Left renal pelvis (tissue), 4 donors: ENCODE measurements around the gene SHISA5. TPM values are rescaled to one million over a fixed set of nuclear protein-coding genes. Genes with fewer than 3 reads are reported as not detected.
"Not testable (repeated sequence)": the region's sequence is repeated elsewhere in the genome, so short reads cannot be mapped to it uniquely, and the experiment has no call there.

Experiments used
- DNase-seq, 4 donors: peaks; one replicate each; pipeline ENCODE4 v3.0.0-alpha.2; 2013; ENCODE audit warnings: low read depth in 4 of 4, low spot score in 3 of 4
- polyA plus RNA-seq, 4 donors: library from polyadenylated mRNA; unstranded; fragments of 120-200 nt; gene quantifications; one replicate each; pipeline ENCODE4 v1.2.1, GENCODE V29; 2013; ENCODE audit not compliant: insufficient read length in 4 of 4

SHISA5 gene
- polyA plus RNA-seq, 4 donors, result 106 to 114 (median 109) TPM

GRCh38 chr3:48521635-48522034 lies 17.7 kb upstream of the SHISA5 start:
- no peak for DNase-seq

GRCh38 chr3:48519277-48519643 lies 15.3 kb upstream of the SHISA5 start:
- no peak for DNase-seq

DNA sequence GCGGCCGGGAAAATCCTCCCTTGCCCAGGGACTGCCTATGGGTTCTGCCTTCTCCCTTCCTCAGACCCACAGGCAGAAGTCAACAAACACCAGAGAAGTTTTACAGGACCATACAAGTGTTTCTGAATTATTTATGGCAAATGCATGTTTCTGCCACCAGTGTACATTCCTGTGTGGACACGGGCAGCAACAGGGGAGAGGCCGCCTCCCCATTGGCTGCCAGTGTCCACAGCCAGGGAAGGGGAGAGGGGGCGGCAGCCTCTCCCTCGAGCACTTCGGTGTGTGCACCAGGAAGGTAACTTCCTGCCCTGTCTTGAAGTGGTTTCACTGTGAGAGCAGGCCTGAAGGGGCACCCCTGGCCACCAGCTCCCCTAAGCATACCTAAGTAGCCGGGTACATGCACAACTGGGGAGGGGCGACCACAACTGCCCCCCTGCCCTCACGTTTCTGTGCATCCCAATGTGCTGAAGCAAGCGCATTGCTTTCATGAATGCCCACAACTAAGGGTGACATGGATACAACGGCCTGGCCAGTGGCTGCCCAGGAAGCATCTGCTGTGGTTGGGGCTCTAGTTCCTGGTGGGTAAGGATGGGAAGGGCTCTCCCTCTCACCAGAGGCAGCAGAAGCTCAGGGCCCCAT lies 14.8 kb upstream of the SHISA5 start:
- no peak for DNase-seq

DNA sequence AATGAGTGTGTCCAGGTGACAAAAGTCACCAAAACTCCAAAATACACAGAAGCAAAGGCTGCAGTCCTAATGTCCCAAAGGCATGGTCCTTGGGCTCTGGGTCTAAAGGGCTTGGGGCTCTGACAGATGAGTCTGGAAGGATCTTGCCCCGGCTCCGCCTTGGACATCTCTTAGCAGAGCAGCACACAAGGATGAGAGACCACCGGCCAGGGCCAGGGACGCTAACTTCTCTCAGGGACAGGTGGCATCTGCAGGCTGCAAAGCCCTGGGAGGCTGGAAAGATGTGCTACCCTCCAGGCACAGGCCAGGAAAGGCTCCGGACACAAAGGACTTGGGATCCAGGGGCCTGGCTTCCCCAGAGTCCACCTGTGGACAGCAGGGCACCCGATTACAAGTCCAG lies 14.1 kb upstream of the SHISA5 start:
- no peak for DNase-seq

- DNase-seq, result no peak
These were observed 12.6 kb upstream of the SHISA5 start for GRCh38 chr3:48516571-48516970.

- no peak for DNase-seq
These were observed 10.7 kb upstream of the SHISA5 start for GRCh38 chr3:48514431-48515227.

DNA sequence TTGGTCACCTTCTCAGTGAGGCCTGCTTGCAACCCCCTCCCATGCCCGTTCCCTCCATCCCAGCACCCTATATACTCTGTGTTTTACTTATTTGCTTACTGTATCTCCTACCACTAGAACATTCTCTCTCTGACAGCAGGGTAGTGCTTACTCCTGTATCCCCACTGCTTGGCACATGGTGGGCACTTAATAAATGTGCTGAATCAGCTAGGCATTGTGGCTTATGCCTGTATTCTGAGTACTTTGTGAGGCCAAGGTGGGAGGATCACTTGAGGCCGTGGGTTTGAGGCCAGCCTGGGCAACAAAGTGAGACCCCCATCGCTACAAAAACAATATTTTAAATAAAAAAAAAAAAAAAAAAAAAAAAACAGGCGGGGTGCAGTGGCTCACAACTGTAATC lies 7.6 kb upstream of the SHISA5 start:
- no peak for DNase-seq

GRCh38 chr3:48507256-48508061 lies 3.5 kb upstream of the SHISA5 start:
- no peak for DNase-seq

DNA sequence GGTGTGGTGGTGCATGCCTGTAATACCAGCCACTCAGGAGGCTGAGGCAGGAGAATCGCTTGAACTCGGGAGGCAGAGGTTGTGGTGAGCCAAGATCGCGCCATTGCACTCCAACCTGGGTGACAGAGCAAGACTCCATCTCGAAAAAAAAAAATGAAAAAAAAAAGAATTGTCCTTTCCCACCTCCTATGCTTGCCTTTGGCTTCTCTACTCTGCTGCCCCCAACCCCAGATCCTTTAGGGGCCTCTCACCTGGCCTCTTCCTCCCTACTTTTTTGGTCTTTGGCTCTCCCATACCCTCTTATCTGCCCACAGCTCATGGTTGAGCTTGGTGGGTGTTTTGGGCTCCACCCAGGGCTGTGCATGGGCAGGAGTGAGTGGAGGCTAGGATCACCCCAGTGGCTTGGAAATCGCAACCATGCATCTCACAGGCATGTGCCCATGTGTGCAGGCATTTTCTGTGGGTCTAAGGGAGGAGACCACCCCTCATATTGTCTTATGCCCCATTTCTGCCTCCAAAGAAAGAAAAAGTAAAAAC lies 2.1 kb upstream of the SHISA5 start:
- DNase-seq, result no peak

DNA sequence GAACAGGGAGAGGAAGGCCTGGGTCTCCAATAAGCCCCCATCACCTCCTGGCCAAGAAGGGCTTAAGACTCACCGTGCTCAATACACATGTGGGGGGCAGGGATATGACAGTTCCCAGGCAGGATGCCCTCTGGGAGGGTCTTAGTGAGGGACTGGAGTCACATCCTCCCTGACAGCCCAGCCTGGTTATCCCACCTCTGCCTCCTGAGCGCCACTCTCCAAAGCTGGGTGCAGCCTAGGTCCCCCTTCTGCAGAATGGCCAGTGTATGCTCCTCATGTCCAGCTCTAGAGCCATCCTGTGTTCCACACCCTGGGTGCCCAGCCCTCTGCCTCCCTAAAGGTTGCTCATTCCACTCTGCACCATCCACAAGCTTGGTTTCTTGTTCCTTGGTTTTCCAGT lies 1.2 kb upstream of the SHISA5 start:
- DNase-seq, result no peak

DNA sequence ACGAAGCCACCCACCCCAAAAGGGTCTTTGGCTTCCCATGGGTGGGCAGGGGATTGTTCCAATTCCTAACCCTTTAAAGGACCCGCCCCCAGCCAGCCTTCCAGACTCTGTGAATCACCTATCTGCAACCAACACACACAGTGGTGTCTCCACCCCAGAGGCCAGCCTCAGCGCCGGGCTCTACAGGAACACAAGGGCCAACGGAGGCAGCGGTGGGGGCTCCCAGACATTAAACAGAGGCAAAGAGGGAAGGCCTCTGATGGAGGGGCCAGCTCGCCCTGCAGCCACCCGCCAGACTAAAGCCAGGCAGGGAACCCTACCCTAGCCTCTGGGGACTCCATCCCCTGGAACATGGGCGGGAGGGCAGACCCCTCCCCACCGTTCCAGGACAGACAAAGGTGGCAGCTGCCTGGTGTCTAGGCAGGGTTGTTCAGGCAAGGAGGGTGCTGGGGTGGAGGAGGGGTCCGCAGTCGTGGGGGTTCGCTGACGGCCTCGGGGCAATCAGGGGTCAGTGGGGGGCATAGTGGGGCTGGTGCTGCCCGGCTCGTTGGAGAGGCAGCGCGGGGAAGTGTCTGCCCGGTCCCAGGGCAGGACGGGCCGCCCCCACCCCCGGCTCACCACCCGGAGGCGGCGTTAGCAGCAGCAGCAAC lies 448 bp downstream of the SHISA5 start:
- DNase-seq, result no peak

DNA sequence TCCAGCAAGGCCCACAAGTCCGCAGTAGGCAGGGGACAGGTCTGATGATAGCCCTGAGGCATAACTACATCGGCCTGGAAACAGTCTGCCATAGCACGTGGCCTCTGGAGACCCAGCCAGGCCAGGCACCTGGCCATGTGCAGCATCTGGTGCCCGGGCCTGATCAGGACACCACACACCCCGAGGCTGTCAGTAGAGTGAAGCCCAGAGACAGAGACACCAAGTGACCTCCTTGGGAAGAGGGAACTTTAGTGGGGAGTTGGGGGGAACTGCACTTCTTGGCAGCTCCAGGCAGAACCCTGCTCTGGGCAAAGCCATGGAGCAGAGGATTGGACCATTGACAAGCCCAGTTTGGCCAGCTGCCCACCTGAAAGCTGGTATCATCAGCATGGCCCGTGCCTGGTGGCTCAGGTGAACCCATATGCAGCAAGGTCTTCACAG lies 1.2 kb downstream of the SHISA5 start:
- DNase-seq, result no peak

DNA sequence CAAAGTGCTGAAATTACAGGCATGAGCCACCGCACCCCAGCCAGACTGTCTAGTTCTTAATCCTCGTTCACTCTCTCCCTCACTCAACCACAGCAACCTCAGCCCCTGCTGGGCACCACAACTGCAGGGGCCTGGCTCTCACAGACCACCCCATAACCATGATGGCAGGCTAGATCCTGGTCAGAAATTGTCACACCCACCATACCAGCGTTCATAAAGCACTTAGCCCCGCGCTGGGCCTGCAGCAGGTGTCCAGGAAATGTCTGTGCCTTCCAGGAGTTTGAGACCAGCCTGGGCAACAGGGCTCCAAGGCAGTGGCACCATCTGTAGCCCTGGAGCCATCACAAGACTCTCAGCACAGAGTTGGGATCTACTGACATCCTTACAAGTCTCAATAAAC lies 1.9 kb downstream of the SHISA5 start:
- DNase-seq, result no peak

DNA sequence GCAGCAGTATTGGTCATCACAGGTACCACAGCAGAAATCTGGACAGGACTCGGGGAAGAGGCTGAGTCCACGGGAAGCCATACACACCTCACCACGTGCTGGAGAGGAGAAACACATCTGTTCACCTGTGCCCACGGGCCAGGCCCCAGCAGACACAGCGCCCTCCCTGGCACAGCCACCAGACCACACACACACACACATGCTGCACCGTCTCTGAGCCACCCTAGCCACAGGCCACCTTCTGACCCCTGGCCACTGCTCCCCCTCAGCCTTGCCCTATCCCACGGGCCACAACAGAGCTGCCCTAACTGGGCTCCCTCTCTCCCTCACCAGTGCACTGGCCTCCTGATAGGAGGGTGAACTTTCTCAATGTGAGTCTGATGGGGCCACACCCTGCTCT lies 2.8 kb downstream of the SHISA5 start:
- no peak for DNase-seq

- no peak for DNase-seq
These were observed 3.3 kb downstream of the SHISA5 start for GRCh38 chr3:48500656-48501055.

DNA sequence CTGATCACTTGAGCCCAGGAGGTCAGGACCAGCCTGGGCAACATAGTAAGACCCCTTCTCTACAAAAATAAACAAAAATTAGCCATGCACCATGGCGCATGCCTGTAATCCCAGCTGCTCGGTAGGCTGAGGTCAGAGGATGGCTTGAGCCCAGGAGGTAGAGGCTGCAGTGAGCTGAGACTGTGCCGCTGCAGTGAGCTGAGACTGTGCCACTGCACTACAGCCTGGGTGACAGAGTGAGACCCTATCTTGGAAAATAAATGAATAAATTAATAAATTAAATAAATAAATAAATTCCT lies 10.8 kb downstream of the SHISA5 start:
- no peak for DNase-seq

GRCh38 chr3:48492461-48493202 lies 11.3 kb downstream of the SHISA5 start:
- no peak for DNase-seq

- no peak for DNase-seq
These were observed 17.0 kb downstream of the SHISA5 start for GRCh38 chr3:48486952-48487351.

GRCh38 chr3:48482822-48483221 lies 21.2 kb downstream of the SHISA5 start:
- DNase-seq, result not testable (repeated sequence)

GRCh38 chr3:48480891-48481290 lies 23.1 kb downstream of the SHISA5 start:
- not testable (repeated sequence) for DNase-seq
